Glomerular visceral epithelial cell (primary cell): ENCODE data around the gene ADAT2.

Experiments
- DNase-seq: peaks from one replicate; pipeline ENCODE4 v3.0.0-alpha.2; 2016; ENCODE audit errors: extremely low spot score

The ADAT2 gene

GRCh38 chr6:143397227-143398222, 53.0 kb downstream of the ADAT2 start:
- DNase-seq, result peak; percentile 100

DNA sequence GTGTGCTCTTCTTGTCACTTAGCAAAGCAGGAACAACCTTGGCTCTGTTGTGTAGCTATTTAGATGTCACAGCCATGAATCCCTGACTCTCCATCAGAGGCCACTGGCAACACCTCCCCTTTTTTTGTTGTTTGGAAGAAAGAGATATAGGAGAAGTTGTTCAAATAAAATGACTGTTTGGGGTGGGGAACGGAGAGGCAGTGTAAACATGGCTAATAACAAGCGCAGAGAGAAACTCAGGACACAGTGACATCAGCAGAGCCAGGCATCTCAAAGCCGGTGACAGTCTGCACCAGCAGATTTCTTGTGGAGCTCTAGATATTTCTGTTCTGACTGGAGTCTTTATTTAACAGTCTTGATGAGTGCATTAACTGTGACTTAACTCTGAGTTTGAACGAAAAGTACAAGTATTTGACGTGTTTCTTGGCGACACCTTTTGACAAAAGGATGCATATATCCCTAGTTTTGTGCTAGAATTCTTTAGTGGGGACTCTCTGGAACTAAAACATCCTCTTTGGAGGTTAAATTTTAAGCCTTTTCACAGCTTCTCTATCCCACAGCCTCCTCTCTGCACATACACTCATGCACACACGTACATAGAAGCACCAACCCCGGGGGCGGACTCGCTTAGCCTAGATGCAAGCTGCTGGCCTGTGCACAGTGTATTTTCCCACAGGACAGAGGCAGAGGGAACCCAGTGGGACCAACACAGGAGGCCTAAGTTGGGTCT, 53.8 kb downstream of the ADAT2 start:
- no peak for DNase-seq

DNA sequence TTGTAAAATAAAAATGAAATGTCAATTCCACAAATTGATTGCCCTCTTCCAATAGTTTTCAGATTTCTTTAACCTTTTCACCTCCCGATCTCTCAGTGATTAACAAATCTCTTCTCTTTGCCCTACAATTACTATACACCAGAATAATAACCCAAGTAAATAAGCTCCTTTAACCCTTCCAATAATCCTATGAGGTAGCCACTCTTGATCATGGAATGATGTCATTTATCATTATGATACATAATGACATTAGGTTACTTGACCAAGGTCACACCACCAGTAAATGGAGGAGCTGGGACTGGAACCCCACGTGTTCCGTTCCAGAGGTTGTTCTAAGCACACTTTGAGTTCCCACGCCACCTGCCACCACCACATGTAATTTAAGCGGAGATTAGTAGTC, 54.8 kb downstream of the ADAT2 start:
- no peak for DNase-seq

DNA sequence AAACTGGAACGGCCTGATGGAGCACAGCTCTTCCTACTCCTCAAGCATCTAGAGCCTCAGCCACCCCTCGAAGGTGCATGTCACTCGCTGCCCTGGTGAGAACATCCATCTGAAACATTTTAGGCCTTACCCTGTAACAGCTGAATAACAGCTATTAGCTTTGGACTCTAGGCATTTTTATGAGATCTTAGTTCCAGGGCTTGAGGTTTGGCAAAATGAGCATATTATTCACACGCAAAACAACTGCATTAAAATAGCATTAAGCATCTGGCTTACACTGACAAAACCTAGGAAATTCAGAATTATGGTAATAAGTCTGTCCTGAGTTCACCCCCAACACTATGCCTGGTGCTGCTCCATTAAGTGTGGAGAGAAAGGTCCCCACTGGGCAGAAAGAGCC, 56.1 kb downstream of the ADAT2 start:
- no peak for DNase-seq

DNA sequence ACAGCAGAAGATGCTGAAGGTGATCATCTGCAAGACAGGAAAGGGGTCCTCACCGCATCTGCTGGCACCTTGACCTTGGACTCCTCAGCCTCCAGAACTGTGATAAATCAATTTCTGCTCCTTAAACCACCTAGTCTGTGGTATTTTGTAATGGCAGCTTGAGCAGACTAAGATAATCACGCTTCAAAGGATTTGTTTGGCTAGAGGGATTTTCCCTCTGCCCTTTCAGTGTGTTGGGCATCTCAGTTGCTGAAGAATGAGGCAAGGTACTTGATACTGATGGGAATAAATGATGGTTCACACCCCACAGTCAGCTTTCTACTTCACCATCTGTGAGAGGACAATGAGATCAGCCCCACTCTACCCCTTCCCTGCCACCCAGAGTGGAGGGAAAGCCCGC, 60.2 kb downstream of the ADAT2 start:
- no peak for DNase-seq

DNA sequence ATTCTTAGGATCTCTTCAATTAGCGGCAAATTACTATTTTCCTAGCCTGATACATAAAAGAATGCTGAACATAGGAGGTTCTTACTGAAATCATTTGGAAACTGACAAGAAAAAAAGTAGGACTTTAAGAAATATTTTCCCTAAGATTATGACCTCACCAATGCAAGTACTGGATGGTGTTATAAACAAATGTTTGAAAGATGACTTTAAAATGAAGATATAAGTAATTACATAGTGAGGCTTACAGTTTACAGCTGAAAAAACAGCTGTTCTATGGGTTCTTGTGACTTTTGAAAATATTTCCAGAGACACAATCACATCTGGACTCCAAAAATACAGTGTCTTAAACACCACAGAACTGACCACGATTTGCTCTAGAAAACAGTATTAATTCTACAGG, 64.9 kb downstream of the ADAT2 start:
- DNase-seq, result no peak

DNA sequence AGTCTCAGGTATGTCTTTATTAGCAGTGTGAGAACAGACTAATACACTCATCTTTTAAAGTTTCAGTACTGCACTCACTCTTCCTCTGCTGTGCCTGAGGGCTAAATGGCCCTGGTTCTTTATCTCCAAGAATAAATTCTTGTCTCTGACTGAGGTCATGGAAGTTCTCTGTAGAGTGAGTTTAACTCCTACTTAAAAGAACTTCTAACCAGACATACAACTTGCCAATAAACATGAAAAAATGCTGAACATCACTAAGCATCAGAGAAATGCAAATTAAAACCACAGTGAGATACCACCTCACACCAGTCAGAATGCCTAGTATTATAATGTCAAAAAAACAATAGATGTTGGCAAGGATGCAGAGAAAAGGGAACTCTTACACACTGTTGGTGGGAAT, 73.6 kb downstream of the ADAT2 start:
- DNase-seq, result no peak

GRCh38 chr6:143376375-143376774, 74.1 kb downstream of the ADAT2 start:
- DNase-seq, result no peak

DNA sequence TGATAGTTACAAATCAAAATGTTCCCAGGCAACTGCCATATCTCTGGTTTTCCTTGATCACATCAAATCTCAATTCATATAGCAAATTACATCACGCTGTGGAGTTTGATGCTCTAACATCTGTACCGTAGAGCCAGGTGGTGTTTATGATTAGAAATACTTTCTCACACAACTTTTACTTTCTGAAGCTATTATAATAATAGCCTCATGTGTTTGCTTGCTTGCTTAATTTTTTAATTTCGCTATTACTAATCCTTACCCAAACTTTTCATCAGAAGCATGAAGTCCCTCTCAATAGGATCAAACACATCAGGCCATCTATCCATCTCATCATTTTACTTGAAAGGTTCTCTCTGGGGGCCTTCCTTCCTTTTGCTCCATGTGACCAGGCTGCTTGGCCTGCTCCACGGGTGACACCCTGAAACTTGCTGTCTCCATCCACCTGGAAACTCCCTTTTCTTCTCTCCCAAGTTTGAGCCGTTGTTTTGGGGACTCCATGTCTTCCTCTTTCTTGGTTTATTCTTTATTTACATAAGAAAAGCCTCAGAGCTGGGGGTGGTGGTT, 75.4 kb downstream of the ADAT2 start:
- no peak for DNase-seq

DNA sequence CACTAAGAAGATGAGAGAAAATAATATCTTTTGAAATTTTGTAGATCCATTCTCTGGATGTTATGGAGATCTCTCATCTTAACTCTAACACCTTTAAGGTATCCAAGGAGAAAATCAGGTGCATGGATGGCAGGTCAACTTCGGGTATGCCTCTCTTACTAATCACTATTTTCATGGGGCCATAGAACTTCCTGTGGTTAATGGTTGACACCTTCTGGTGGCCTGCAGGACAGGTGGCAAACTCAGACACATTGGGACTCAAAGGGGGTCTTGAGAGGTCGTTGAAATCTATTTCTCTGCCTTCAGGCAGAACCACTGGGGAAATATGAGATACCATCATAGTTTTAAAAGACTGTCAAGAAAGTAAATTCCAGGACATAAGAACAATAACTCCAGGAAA, 76.5 kb downstream of the ADAT2 start:
- no peak for DNase-seq
